GM12878 (cell line): ENCODE results near the gene ANKMY1. TPM values are rescaled to one million over a fixed set of nuclear protein-coding genes. Genes with fewer than 3 reads are reported as not detected.
A peak's percentile ranks its signal among the peaks of the same experiment; 100 is the strongest.

Experiments used
- ATAC-seq: fragments of 200-7000 bp; cut with Tn5 transposase; 3 replicates; pipeline ENCODE4 v1.9.1; 2020; ENCODE audit warnings: mild to moderate bottlenecking, moderate library complexity
- BruUV-seq: library from RNA; stranded (reverse); fragments of 400-500 nt; replicated peaks from 2 replicates; lab custom pipeline; 2021; lab: Mats Ljungman, UMichigan
- CTCF ChIA-PET: fragments of 300-600 bp; sonication (Branson Sonifier 250); formaldehyde crosslinking; extraction: SDS; loops from one replicate; lab custom pipeline; 2021; ENCODE audit warnings: inconsistent platforms; lab: Yijun Ruan, JAX
- POLR2A ChIA-PET: fragments of 350-600 bp; formaldehyde crosslinking; extraction: SDS; loops from one replicate; lab custom pipeline; 2021; ENCODE audit warnings: inconsistent platforms; lab: Charles Lee
- RAD21 ChIA-PET: fragments of 300-600 bp; sonication (Branson Sonifier 250); formaldehyde crosslinking; loops from one replicate; lab custom pipeline; 2023; ENCODE audit warnings: antibody characterized with exemption; ENCODE audit not compliant: unreplicated experiment; lab: Charles Lee
- SMC1A ChIA-PET: fragments of 300-600 bp; sonication (Branson Sonifier 250); formaldehyde crosslinking; loops from one replicate; lab custom pipeline; 2023; ENCODE audit not compliant: unreplicated experiment, uncharacterized antibody; lab: Charles Lee
- DNase-seq: peaks from one replicate; pipeline ENCODE4 v3.0.0-alpha.2; 2011; ENCODE audit warnings: low read depth, low spot score
- FAIRE-seq: peaks from 3 replicates; lab custom pipeline; 2011; peaks lifted over from hg19 to GRCh38; lab: Jason Lieb, UNC
- H2AFZ ChIP-seq: 2 replicates; pipeline ENCODE4 v1.6.0; 2011; ENCODE audit warnings: low read depth, low read length, control low read depth; ENCODE audit not compliant: control insufficient read depth
- H3K27ac ChIP-seq: 2 replicates; pipeline ENCODE4 v1.5.1; 2011; ENCODE audit warnings: control low read depth; ENCODE audit not compliant: control insufficient read depth, insufficient read depth
- H3K27me3 ChIP-seq, 2 experiments: replicated peaks in 1 of 2; 2 replicates each; pipeline versions ENCODE4 v1.6.0 to v1.6.1; 2011; ENCODE audit warnings: low read length in 1 of 2; ENCODE audit not compliant: control insufficient read depth in 2 of 2, insufficient read depth in 2 of 2
- H3K36me3 ChIP-seq, 2 experiments: 2 replicates each; pipeline ENCODE4 v1.5.1; 2011; ENCODE audit warnings: low read length in 1 of 2; ENCODE audit not compliant: control insufficient read depth in 2 of 2, insufficient read depth in 2 of 2
- H3K4me1 ChIP-seq: 2 replicates; pipeline ENCODE4 v1.6.1; 2011; ENCODE audit warnings: mild to moderate bottlenecking, low read length, moderate library complexity, mixed read lengths; ENCODE audit not compliant: control insufficient read depth, insufficient read depth
- H3K4me2 ChIP-seq: 2 replicates; pipeline ENCODE4 v1.6.0; 2011; ENCODE audit warnings: control low read depth; ENCODE audit not compliant: control insufficient read depth, insufficient read depth
- H3K4me3 ChIP-seq: fragments of 200-600 bp; sonication (generic); 2 replicates; pipeline ENCODE4 v1.5.1; 2016
- H3K79me2 ChIP-seq: 2 replicates; pipeline ENCODE4 v1.6.0; 2011; ENCODE audit warnings: low read length; ENCODE audit not compliant: control insufficient read depth, insufficient read depth
- H3K9ac ChIP-seq: 2 replicates; pipeline ENCODE4 v1.8.0; 2011; ENCODE audit warnings: low read length, control low read depth, mixed read lengths; ENCODE audit not compliant: control insufficient read depth, insufficient read depth
- H3K9me3 ChIP-seq: replicated peaks from 3 replicates; pipeline ENCODE4 v1.5.1; 2011; ENCODE audit warnings: mild to moderate bottlenecking, low read length; ENCODE audit not compliant: control insufficient read depth, insufficient read depth
- H4K20me1 ChIP-seq: 2 replicates; pipeline ENCODE4 v1.6.0; 2011; ENCODE audit not compliant: control insufficient read depth, insufficient read depth
- CBX3 ChIP-seq: fragments of 200-600 bp; sonication (generic); IDR thresholded peaks from 2 replicates; pipeline ENCODE4 v1.6.1; 2016; ENCODE audit warnings: low read depth, borderline replicate concordance
- E4F1 ChIP-seq: fragments of 450-650 bp; IDR thresholded peaks from 2 replicates; pipeline ENCODE4 v1.6.1; 2018; ENCODE audit warnings: borderline replicate concordance, mild to moderate bottlenecking; ENCODE audit not compliant: partially characterized antibody
- EZH2 ChIP-seq: IDR thresholded peaks from 2 replicates; pipeline ENCODE4 v1.6.1; 2012; ENCODE audit warnings: low read depth, mild to moderate bottlenecking, control low read depth, inconsistent platforms, low read length, borderline replicate concordance; ENCODE audit not compliant: control insufficient read depth
- FOXK2 ChIP-seq: fragments of 450-650 bp; IDR thresholded peaks from 2 replicates; pipeline ENCODE4 v1.6.1; 2017; ENCODE audit warnings: mild to moderate bottlenecking, moderate library complexity
- KDM1A ChIP-seq: fragments of 200-600 bp; sonication (generic); IDR thresholded peaks from 2 replicates; pipeline ENCODE4 v1.6.1; 2016; ENCODE audit warnings: borderline replicate concordance
- MEF2B ChIP-seq: fragments of 450-650 bp; IDR thresholded peaks from 2 replicates; pipeline ENCODE4 v1.6.1; 2018; ENCODE audit warnings: mild to moderate bottlenecking, moderate library complexity; ENCODE audit not compliant: partially characterized antibody, poor library complexity, severe bottlenecking
- MTA2 ChIP-seq: fragments of 450-650 bp; IDR thresholded peaks from 2 replicates; pipeline ENCODE4 v1.6.1; 2016; ENCODE audit warnings: low read depth, mild to moderate bottlenecking, moderate library complexity
- MTA3 ChIP-seq: IDR thresholded peaks from 2 replicates; pipeline ENCODE4 v1.6.1; 2012; ENCODE audit warnings: low read length, inconsistent platforms, borderline replicate concordance
- NRF1 ChIP-seq: conservative IDR thresholded peaks from 2 replicates; pipeline ENCODE4 v1.6.1; 2011; ENCODE audit warnings: mild to moderate bottlenecking, low read depth, low read length, improper control_type of control experiment
- PAX5 ChIP-seq: IDR thresholded peaks from 2 replicates; pipeline ENCODE4 v1.6.1; 2011; ENCODE audit warnings: low read depth, low read length, borderline replicate concordance
- STAT3 ChIP-seq: IDR thresholded peaks from 2 replicates; pipeline ENCODE4 v1.6.1; 2011; ENCODE audit warnings: low read depth, low read length, improper control_type of control experiment
- TCF7 ChIP-seq: IDR thresholded peaks from 2 replicates; pipeline ENCODE4 v1.6.1; 2014; ENCODE audit warnings: antibody characterized with exemption, borderline replicate concordance
- WGBS: methylation state at CpG from one replicate; pipeline ENCODE4 v1.1.6; 2016; ENCODE audit warnings: low lambda C conversion rate; ENCODE audit not compliant: insufficient replicate concordance, insufficient coverage; ENCODE audit errors: missing lambda C conversion rate; 5-methylcytosine and 5-hydroxymethylcytosine counted together
- in situ Hi-C: fragments of 300-500 bp; cut with MboI; formaldehyde crosslinking; loops from 9 replicates; pipeline ENCODE4 v1.14.3; 2018; ENCODE audit warnings: mixed read lengths
- intact Hi-C: fragments of 100-400 bp; cut with micrococcal nuclease; formaldehyde crosslinking; loops from one replicate; pipeline ENCODE4 v1.14.2; 2022; ENCODE audit not compliant: unreplicated experiment
- polyA plus RNA-seq, 11 experiments: library from polyadenylated mRNA; depleted of rRNA in 4 of 11; unstranded in 6 of 11; stranded (reverse) in 5 of 11; fragments of >200 nt; fragmentation: Nextera tagmentation in 4 of 11; fragmentation: Illumina TruSeq in 1 of 11; extraction: Ambion mirVana in 4 of 11; extraction: Trizol in 1 of 11; gene quantifications; 1 replicate in 1 of 11; 2 replicates in 10 of 11; pipeline versions ENCODE4 v1.2.1 to v1.2.3, GENCODE V29; 2011 to 2016; ENCODE audit warnings: inconsistent platforms in 2 of 11, missing spikeins in 2 of 11, low read depth in 1 of 11
- total RNA-seq, 4 experiments: library from RNA; depleted of rRNA in 3 of 4; stranded (reverse); fragments of >200 nt in 3 of 4; fragmentation: Illumina TruSeq in 1 of 4; extraction: Trizol in 1 of 4; gene quantifications; 2 replicates each; pipeline versions ENCODE4 v1.2.1 to v1.2.3, GENCODE V29; 2013 to 2021
- TF ChIP-seq, protein P1 (sequence below): fragments of 450-650 bp; IDR thresholded peaks from 2 replicates; pipeline ENCODE4 v1.6.1; 2017; ENCODE audit warnings: antibody characterized with exemption, mild to moderate bottlenecking, moderate library complexity

The ANKMY1 gene
- total and polyA plus RNA-seq, 10 of the 15 experiments (the other 5 are each of a cell fraction or from before 2014, with no cell fraction given), result 1.1 to 15.3 (median 11.1) TPM

DNA sequence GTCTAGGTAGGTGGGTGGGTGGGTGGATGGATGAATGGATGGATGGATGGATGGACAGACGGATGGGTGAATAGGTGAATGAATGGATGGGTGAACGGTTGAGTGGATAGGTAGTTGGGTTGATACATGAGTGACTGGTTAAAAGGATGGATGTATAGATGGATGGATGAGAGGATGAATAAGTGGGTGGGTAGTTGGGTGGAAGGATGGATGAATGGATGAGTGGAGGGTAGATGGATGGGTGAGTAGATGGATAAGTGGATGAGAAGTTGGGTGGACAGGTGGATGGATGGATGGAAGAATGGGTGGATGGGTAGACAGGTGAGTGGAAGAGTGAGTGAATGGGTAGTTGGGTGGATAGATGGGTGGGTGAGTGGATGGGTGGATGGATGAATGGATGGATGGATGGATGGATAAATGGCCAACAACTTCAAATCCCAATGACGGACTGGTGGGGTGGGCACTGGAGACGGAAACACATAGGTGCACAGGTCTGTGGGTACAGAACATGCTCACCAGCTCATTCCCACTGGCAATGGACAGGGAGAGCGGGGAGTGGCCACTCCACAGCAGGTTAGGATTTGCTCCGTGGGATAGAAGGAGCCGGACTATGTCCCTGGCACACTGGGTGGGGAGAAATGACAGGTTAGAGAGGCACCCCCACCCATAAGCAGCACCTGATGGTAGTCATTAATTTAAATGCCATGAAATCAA lies 48.8 kb downstream of the ANKMY1 start:
- intact Hi-C loops (no loop called here), in situ Hi-C loops (loop anchor here (25.0 kb wide), 1 partner anchor 328 kb away; no protein-coding TSS in a partner anchor)
- no peak for FAIRE-seq
- Histone ChIP-seq H3K4me1 (peaks cover under 1% of the 10 kb centered on the region; the same call in 1 of the 2 replicates), H3K4me2 (no peak overlapping the region), H3K36me3 (no peaks in the 10 kb centered on the region), H3K27me3 (no peaks in the 10 kb centered on the region), H3K9me3 (no peaks in the 10 kb centered on the region), H3K9ac (no peak overlapping the region), H3K27ac (no peak overlapping the region), H3K79me2 (no peaks in the 10 kb centered on the region), H4K20me1 (no peaks in the 10 kb centered on the region), H3K4me3 (no peak overlapping the region), H2AFZ (no peak overlapping the region)
- no TSS peak for BruUV-seq
- ChIA-PET RAD21 (no interaction called here), CTCF (interaction anchor here (1.0 kb wide), 1 partner anchor 13 kb away, joined by 3 read pairs; no protein-coding TSS in a partner anchor), POLR2A (interaction anchor here (0.5 kb wide), 1 partner anchor 38 kb away, joined by 4 read pairs; no protein-coding TSS in a partner anchor), SMC1A (no interaction called here)
- no peak for ATAC-seq
- no peak for TF ChIP-seq EZH2
- TF ChIP-seq KDM1A, result no peak
- no peak for TF ChIP-seq MEF2B
- TF ChIP-seq MTA2, result no peak
- TF ChIP-seq, protein P1, sequence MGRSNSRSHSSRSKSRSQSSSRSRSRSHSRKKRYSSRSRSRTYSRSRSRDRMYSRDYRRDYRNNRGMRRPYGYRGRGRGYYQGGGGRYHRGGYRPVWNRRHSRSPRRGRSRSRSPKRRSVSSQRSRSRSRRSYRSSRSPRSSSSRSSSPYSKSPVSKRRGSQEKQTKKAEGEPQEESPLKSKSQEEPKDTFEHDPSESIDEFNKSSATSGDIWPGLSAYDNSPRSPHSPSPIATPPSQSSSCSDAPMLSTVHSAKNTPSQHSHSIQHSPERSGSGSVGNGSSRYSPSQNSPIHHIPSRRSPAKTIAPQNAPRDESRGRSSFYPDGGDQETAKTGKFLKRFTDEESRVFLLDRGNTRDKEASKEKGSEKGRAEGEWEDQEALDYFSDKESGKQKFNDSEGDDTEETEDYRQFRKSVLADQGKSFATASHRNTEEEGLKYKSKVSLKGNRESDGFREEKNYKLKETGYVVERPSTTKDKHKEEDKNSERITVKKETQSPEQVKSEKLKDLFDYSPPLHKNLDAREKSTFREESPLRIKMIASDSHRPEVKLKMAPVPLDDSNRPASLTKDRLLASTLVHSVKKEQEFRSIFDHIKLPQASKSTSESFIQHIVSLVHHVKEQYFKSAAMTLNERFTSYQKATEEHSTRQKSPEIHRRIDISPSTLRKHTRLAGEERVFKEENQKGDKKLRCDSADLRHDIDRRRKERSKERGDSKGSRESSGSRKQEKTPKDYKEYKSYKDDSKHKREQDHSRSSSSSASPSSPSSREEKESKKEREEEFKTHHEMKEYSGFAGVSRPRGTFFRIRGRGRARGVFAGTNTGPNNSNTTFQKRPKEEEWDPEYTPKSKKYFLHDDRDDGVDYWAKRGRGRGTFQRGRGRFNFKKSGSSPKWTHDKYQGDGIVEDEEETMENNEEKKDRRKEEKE, result no peak
- TF ChIP-seq FOXK2, result peak; percentile 21; the same call in 1 of the 2 replicates
- TF ChIP-seq PAX5, result no peak
- TF ChIP-seq TCF7, result no peak
- TF ChIP-seq E4F1, result peak; percentile 28
- no peak for TF ChIP-seq CBX3
- no peak for TF ChIP-seq MTA3
- no peak for TF ChIP-seq NRF1
- no peak for TF ChIP-seq STAT3
- DNase-seq, result no peak
- WGBS, result 93% methylated on average over 7 of the region's 7 CpGs
